GM12875 (cell line): ENCODE data around the gene C12orf75.

ENCODE experiments used
- H3K4me3 ChIP-seq: one replicate; pipeline ENCODE4 v1.5.1; 2011; ENCODE audit warnings: low read depth, low read length, control low read depth
- TF ChIP-seq, protein P1 (sequence below): IDR thresholded peaks from 2 replicates; pipeline ENCODE4 v1.5.1; 2011; ENCODE audit warnings: low read depth, mild to moderate bottlenecking, control low read depth, inconsistent platforms, low read length, moderate library complexity, borderline replicate concordance; ENCODE audit not compliant: insufficient read depth

The C12orf75 gene

DNA sequence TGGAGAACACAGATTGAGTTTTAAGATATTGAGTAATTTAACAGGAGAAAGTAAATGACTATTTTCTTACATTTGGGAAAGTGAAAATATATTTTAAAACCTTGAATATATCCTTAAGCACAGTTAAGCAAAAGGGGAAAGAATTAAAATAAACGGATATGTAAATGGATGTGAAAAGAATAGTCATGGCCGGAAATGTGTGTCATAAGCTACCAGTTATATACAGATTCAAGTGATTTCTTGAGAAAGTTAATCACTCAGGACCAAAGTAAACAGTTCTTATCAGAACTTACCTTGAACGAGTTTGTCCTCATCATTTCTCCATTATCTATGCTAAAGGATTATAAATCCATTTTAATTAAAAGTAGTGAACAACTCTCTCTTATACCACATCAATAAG lies 33.4 kb downstream of the C12orf75 start:
- H3K4me3 ChIP-seq = no peak overlapping the region
- TF ChIP-seq, protein P1, sequence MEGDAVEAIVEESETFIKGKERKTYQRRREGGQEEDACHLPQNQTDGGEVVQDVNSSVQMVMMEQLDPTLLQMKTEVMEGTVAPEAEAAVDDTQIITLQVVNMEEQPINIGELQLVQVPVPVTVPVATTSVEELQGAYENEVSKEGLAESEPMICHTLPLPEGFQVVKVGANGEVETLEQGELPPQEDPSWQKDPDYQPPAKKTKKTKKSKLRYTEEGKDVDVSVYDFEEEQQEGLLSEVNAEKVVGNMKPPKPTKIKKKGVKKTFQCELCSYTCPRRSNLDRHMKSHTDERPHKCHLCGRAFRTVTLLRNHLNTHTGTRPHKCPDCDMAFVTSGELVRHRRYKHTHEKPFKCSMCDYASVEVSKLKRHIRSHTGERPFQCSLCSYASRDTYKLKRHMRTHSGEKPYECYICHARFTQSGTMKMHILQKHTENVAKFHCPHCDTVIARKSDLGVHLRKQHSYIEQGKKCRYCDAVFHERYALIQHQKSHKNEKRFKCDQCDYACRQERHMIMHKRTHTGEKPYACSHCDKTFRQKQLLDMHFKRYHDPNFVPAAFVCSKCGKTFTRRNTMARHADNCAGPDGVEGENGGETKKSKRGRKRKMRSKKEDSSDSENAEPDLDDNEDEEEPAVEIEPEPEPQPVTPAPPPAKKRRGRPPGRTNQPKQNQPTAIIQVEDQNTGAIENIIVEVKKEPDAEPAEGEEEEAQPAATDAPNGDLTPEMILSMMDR = no peak

DNA sequence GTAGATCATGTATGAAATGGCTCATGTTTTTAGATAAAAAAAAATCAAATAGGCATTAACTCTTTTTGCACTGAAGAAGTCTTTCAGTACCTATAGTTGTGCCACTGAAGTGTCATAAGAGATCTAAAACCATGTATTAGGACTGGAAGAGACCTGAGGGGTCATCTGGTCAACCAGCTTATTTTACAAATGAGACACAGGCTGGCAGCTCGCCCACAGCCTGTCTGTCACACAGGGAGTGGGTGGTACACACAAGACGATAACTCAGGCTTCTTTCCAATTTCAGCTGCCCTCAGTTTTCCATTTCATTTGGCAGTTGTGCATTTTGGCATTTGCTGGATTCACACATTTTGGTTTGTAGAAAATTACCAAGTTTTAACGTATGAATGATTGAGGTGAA lies 34.7 kb downstream of the C12orf75 start:
- H3K4me3 ChIP-seq = no peak overlapping the region
- TF ChIP-seq, protein P1 = no peak

DNA sequence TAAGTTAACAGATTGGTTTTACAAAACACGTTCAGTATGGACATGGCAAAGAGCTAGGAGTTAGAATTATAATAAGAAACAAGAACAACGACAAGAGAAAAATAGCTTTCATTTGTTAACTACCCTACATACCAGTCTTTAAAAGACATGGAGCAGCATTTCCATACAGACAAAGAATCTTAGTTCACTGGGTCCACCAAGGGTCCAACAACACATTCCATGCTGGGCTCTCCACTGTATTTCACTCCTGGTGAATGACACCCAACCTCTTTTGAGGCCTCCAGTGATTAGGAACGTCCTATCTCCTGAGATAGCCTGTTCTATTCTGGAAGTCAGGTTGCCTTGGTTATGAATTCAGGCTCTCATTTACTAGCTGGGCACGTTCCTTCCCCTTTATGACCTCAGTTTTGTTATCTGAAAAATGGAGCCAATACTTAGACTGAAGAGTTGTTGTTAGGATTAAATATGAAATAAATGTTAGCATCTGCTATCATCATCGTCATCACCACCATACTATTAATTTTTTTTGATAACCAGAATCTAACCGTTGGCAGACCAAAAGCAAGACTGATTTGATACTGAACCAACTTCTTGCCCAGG lies 37.7 kb downstream of the C12orf75 start:
- TF ChIP-seq, protein P1 = no peak
- H3K4me3 ChIP-seq = no peak overlapping the region

DNA sequence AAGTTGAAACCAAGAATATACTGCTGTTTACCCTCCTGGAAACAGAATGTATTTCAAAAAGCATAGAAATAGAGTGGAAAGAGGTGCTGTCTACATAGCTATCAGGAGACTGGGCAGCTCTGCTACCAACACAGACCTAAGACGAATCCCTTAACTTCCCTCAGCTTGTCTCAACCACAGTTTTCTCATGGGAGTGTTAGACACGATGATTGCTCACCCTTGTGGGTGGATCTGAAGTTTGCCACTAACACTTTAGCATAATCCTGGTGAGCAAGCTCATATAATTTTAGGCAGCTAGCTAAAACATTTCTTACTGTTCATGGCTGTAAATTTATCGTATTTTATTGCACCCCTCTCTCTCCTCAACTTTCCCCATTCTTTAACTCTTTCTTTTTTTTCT lies 38.5 kb downstream of the C12orf75 start:
- TF ChIP-seq, protein P1 = no peak
- H3K4me3 ChIP-seq = no peak overlapping the region

DNA sequence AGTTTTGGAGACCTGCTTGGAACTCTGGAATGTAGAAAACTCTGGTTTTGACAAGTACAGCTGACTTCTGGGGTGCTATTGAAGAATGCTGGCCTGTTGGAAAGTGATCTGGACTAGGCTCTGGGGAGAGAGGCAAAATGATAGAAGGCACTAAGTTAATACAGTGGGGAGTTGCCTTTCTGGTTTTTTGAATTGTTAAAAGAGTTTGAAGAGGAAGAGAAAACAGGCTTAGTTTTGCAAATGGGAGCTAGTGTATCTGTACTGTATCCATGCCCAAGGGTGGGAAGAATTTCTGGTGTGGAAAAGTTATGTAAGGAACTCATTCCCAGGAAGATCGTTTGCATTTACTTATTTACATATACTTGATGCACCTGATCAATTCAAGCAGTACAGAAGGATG lies 43.8 kb downstream of the C12orf75 start:
- no peak overlapping the region for H3K4me3 ChIP-seq
- TF ChIP-seq, protein P1 = no peak

DNA sequence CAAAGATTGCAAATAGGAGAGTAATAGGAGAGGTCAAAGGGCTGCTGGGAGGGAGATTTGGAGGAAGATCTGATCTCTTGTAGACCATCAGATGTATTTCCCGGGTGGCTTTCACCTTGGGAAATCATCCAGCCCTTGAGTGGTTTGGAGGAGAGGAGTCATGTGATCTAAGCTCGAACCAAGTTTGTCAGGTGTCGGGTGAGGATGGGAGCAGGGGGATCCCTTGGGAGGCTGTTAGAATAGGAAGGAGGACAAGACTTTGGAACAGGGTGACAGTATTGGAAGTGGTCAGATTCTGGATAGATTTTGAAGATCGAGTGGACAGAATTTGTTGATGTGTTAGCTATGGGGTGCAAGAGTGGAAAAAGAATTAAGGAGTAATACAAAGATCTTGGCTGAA lies 46.6 kb downstream of the C12orf75 start:
- TF ChIP-seq, protein P1 = no peak
- H3K4me3 ChIP-seq = no peak overlapping the region

DNA sequence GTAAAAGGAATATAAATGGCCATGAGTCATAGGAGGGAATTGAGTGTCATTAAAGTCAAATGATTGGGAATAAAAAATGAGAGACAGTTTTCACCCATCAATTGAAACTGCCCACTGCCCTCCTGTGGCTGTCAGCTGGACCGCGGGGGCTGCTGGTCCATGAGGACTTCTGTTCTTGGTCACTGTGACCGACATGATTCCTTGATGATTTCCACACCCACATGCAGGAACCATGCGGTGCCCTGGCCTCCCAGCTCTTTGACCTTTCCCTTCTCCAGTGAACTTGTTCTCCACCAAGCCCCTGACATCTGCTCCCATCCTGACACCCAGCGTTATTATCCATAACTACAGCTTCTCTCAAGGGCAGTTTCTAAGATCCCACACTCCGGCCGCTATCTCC lies 48.4 kb downstream of the C12orf75 start:
- H3K4me3 ChIP-seq = no peak overlapping the region
- TF ChIP-seq, protein P1 = no peak
